Ascending aorta (tissue), 2 donors: ENCODE measurements around the gene ZFP14. TPM values are rescaled to one million over a fixed set of nuclear protein-coding genes. Genes with fewer than 3 reads are reported as not detected.

Experiments
- DNase-seq, 2 donors: peaks; one replicate each; pipeline ENCODE4 v3.0.0-alpha.2; 2019; ENCODE audit warnings: low spot score in 2 of 2
- H3K27ac ChIP-seq, 2 donors: fragments of 200-600 bp; sonication (generic); one replicate each; pipeline ENCODE4 v1.5.1; 2016 to 2017; ENCODE audit warnings: mild to moderate bottlenecking in 1 of 2
- H3K27me3 ChIP-seq: fragments of 200-600 bp; sonication (generic); one replicate; pipeline ENCODE4 v1.5.1; 2017
- H3K36me3 ChIP-seq, 2 donors: fragments of 200-600 bp; sonication (generic); one replicate each; pipeline ENCODE4 v1.5.1; 2016
- H3K4me1 ChIP-seq, 2 donors: fragments of 200-600 bp; sonication (generic); one replicate each; pipeline ENCODE4 v1.5.1; 2016 to 2017; ENCODE audit warnings: mild to moderate bottlenecking in 1 of 2
- H3K4me3 ChIP-seq, 2 donors: fragments of 200-600 bp; sonication (generic); one replicate each; pipeline ENCODE4 v1.5.1; 2016 to 2017; ENCODE audit warnings: mild to moderate bottlenecking in 1 of 2
- H3K9me3 ChIP-seq, 2 donors: fragments of 200-600 bp; sonication (generic); one replicate each; pipeline ENCODE4 v1.5.1; 2016
- intact Hi-C: fragments of 100-400 bp; cut with DNase I; formaldehyde crosslinking; loops from one replicate; pipeline ENCODE4 v1.15.1; 2023
- total RNA-seq: library from RNA; depleted of rRNA; stranded (reverse); fragments of >200 nt; gene quantifications from one replicate; pipeline ENCODE4 v1.1.0, GENCODE V29; 2016
- TF ChIP-seq, protein P1 (sequence below), 3 experiments: fragments of 200-600 bp in 2 of 3; fragments of 450-650 bp in 1 of 3; sonication (generic) in 2 of 3; IDR thresholded peaks; one replicate each; pipeline ENCODE4 v1.5.1; 2016 to 2019; ENCODE audit warnings: antibody characterized with exemption in 3 of 3, mild to moderate bottlenecking in 1 of 3, moderate library complexity in 1 of 3

The ZFP14 gene
- total RNA-seq: 1.2 TPM

DNA sequence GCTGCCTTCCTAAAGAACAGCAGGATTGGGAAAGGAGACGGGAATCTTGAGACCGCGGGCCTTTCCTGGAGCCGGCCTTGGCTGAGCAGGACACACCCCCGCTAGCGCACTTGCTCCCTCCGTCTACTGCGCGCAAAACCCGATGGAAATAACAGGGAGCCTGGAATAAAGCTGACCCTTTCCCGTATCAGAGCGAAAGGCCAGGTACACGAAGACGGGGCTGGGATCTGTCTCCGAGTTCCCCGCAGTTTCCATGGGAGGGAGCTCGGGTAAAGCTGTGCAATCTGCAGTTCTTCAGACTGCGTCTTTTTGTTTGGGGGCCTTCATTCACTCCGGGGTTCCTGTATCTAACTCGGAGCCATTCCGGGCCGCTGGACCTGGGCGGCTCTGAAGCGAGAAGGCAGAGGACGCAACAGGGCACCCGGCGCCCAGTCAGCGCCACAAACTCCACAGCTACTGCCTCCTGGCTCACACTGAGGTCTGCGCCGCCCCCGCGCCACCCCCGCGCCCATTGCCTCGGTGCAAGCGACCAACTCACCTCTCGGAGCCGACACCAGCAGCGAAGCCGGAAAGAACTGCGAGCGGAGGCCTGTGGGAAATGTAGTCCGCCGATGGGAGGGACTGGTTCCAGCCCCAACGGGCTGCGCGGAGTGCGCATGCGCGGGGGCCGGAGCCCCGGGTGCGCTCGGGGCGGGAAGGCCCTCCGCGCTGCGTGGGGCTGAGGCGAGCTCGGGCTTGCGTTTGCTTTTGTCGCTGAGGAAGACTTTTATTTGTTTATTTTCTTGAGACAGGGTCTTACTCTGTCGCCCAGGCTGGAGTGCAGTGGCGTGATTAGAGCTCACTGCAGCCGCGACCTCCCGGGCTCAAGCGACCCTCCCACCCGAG lies at the start of gene ZFP14:
Gene ZFP14 (minus strand): TSS at position 577 of the 885 bp plus-strand sequence. CDS start 11,309 bp downstream, outside the sequence.
- H3K27me3 ChIP-seq: no peaks in the 10 kb centered on the region
- peak within 1 kb of the TSS; percentile 67 to 89 for H3K27ac ChIP-seq
- H3K4me3 ChIP-seq: peak within 1 kb of the TSS; percentile 66 to 92
- intact Hi-C loops: loop anchor here (1.0 to 5.0 kb wide), 4 partner anchors 40 to 167 kb away; partner anchors contain the start of genes ZFP82, ZNF260, ZNF565 and ZNF566
- DNase-seq: peak; percentile 77 to 95
- TF ChIP-seq, protein P1, sequence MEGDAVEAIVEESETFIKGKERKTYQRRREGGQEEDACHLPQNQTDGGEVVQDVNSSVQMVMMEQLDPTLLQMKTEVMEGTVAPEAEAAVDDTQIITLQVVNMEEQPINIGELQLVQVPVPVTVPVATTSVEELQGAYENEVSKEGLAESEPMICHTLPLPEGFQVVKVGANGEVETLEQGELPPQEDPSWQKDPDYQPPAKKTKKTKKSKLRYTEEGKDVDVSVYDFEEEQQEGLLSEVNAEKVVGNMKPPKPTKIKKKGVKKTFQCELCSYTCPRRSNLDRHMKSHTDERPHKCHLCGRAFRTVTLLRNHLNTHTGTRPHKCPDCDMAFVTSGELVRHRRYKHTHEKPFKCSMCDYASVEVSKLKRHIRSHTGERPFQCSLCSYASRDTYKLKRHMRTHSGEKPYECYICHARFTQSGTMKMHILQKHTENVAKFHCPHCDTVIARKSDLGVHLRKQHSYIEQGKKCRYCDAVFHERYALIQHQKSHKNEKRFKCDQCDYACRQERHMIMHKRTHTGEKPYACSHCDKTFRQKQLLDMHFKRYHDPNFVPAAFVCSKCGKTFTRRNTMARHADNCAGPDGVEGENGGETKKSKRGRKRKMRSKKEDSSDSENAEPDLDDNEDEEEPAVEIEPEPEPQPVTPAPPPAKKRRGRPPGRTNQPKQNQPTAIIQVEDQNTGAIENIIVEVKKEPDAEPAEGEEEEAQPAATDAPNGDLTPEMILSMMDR (IDR thresholded peaks at IDR 0.05): no peak
- H3K4me1 ChIP-seq: peaks cover 3 to 8% of the 10 kb centered on the region in 2 donors
- no peaks in the 10 kb centered on the region for H3K36me3 ChIP-seq
- H3K9me3 ChIP-seq: peaks cover 0 to 8% of the 10 kb centered on the region in 2 donors

- intact Hi-C loops: no loop called here
- H3K36me3 ChIP-seq: no peaks in the 10 kb centered on the region
These were observed 44.9 kb upstream of the ZFP14 start for GRCh38 chr19:36423925-36424324.

DNA sequence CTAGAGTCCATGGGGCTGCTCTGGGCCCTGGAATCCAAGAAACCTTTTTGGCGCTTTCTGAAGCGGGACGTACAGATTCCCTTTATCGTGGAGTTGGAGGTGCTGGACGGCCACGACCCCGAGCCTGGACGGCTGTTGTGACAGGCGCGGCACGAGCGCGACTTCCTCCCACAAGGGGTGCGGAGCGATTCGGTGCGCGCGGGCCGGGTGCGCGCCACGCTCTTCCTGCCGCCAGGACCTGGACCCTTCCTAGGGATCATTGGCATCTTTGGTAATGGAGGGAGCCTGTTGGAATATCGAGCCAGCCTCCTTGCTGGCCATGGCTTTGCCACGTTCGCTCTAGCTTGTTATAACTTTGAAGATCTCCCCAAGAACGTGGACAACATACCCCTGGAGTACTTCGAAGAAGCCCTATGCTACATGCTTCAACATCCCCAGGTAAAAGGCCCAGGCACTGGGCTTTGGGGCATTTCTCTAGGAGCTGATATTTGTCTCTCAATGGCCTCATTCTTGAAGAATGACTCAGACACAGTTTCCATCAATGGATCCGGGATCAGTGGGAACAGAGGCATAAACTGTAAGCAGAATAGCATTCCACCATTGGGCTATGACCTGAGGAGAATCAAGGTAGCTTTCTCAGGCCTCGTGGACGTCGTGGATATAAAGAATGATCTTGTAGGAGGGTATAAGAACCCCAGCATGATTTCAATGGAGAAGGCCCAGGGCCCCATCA lies 42.9 kb upstream of the ZFP14 start:
- no peaks in the 10 kb centered on the region for H3K36me3 ChIP-seq
- H3K9me3 ChIP-seq: no peaks in the 10 kb centered on the region
- DNase-seq: no peak
- no peaks in the 10 kb centered on the region for H3K27me3 ChIP-seq
- peak overlapping the region; percentile 51 to 75 for H3K4me3 ChIP-seq
- intact Hi-C loops: no loop called here
- H3K27ac ChIP-seq: peak overlapping the region in 1 of 2 donors; percentile 71
- H3K4me1 ChIP-seq: peaks cover 0 to 7% of the 10 kb centered on the region in 2 donors
- TF ChIP-seq, protein P1 (IDR thresholded peaks at IDR 0.05): no peak

More at GRCh38 chr19:36423925-36424324, 44.9 kb upstream of the ZFP14 start:
- Histone ChIP-seq H3K4me1 (no peaks in the 10 kb centered on the region), H3K27me3 (no peaks in the 10 kb centered on the region), H3K27ac (no peak overlapping the region), H3K4me3 (no peak overlapping the region), H3K9me3 (no peaks in the 10 kb centered on the region)
- no peak for DNase-seq
- TF ChIP-seq, protein P1 (IDR thresholded peaks at IDR 0.05): no peak

DNA sequence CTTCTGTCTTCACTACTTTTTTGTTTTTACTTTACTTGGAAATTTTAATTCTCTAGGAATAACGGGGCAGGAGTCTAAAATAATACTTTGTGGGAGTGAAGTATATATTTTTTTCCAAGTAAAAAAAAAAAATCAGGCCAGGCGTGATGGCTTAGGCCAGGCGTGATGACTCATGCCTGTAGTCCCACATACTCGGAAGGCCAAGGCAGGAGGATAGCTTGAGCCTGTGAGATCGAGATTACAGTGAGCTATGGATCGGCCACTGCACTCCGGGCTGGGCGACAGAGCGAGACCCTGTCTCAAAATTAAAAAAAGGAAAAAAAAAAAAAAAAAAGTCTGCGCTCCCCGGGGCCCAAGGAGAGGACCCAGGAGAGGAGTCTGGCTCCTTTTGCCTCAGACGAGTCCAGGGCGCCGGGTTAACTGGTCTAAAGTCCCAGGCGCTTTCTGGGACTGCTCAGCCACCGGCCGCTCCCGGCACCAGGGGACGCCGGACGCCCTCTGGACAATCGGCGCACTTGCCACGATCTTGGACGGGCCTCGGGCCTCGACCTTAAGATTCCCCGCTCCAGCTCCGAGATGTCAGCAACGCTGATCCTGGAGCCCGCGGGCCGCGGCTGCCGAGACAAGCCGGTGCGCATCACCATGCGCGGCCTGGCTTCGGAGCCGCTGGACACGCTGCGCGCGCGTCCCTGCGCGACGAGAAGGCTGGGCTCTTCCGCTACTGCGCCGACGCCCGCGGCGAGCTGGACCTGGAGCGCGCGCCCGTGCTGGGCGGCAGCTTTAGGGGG lies 42.2 kb upstream of the ZFP14 start:
- no peaks in the 10 kb centered on the region for H3K27me3 ChIP-seq
- H3K4me1 ChIP-seq: peaks cover 0 to 7% of the 10 kb centered on the region in 2 donors
- H3K9me3 ChIP-seq: no peaks in the 10 kb centered on the region
- intact Hi-C loops: no loop called here
- peak overlapping the region; percentile 51 to 75 for H3K4me3 ChIP-seq
- no peaks in the 10 kb centered on the region for H3K36me3 ChIP-seq
- TF ChIP-seq, protein P1 (IDR thresholded peaks at IDR 0.05): peak in 1 of 3 experiments; percentile 11
- peak overlapping the region in 1 of 2 donors; percentile 71 for H3K27ac ChIP-seq
- DNase-seq: no peak
